Hepatocyte (in vitro differentiated cells): ENCODE data around the gene CTSC.

ENCODE experiments used
- EZH2 ChIP-seq: fragments of 200-600 bp; sonication (generic); IDR thresholded peaks from 2 replicates; pipeline ENCODE4 v1.6.1; 2016; ENCODE audit warnings: antibody characterized with exemption, mild to moderate bottlenecking, borderline replicate concordance
- TF ChIP-seq, protein P1 (sequence below): fragments of 200-600 bp; sonication (generic); IDR thresholded peaks from 2 replicates; pipeline ENCODE4 v1.5.1; 2016; ENCODE audit warnings: antibody characterized with exemption, mild to moderate bottlenecking; ENCODE audit not compliant: poor library complexity

DNA sequence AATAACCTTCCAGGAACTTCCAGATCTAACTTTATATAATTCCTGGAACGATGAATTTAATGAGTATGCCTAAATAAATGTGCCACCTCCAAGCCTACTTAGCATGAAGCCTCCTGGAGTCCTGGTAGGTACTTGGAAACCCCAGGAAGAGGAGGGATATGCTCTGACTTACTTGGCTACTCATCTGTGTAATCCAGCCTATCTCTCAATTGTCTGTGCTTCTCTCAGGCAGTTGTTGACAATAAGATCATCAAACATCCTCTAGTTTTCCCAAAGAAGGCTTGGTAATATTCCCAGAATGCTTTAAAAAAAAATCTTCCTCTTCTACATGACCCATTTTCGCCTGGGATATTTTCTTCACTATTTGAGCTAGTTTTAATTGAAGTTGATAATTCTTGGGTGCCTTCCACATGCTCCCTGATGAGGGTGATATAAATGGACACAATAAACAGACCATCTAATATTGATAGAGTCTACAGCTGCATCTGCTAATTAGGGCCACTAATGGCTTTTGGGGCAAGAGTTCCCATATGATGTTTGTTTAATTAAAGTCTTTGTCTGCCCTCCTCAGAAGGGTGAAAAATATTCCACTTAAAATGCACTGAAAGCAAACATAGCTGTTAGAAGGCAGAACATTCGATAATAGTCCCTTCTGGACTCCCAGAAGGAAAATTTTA lies 86.8 kb downstream of the CTSC start:
- TF ChIP-seq, protein P1, sequence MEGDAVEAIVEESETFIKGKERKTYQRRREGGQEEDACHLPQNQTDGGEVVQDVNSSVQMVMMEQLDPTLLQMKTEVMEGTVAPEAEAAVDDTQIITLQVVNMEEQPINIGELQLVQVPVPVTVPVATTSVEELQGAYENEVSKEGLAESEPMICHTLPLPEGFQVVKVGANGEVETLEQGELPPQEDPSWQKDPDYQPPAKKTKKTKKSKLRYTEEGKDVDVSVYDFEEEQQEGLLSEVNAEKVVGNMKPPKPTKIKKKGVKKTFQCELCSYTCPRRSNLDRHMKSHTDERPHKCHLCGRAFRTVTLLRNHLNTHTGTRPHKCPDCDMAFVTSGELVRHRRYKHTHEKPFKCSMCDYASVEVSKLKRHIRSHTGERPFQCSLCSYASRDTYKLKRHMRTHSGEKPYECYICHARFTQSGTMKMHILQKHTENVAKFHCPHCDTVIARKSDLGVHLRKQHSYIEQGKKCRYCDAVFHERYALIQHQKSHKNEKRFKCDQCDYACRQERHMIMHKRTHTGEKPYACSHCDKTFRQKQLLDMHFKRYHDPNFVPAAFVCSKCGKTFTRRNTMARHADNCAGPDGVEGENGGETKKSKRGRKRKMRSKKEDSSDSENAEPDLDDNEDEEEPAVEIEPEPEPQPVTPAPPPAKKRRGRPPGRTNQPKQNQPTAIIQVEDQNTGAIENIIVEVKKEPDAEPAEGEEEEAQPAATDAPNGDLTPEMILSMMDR, result no peak
- TF ChIP-seq EZH2, result no peak
